ENCODE results near the gene PTP4A2.
"Not testable (repeated sequence)": the region's sequence is repeated elsewhere in the genome, so short reads cannot be mapped to it uniquely, and the experiment has no call there.

PTP4A2 gene

GRCh38 chr1:31944205-31945089, 6.3 kb upstream of the PTP4A2 start:
- no peaks in the 10 kb centered on the region for H3K36me3 ChIP-seq (ENCODE audit: control insufficient read depth, insufficient read depth, low read length)
- H3K4me1 ChIP-seq (ENCODE audit: control insufficient read depth, low read depth, low read length) = peaks cover 17% of the 10 kb centered on the region
- H2AK5ac ChIP-seq (ENCODE audit: low read length) = peak overlapping the region; percentile 12
- peak overlapping the region; percentile 86 for H2BK15ac ChIP-seq (replicated peaks; ENCODE audit: low read depth)
- no peaks in the 10 kb centered on the region for H3K79me2 ChIP-seq (ENCODE audit: control insufficient read depth, insufficient read depth, low read length)
- peak; percentile 99 for DNase-seq
- H3K4ac ChIP-seq (ENCODE audit: low read depth, low read length) = peak overlapping the region; percentile 88
- H4K8ac ChIP-seq (ENCODE audit: low read depth, low read length) = no peak overlapping the region
- H3K4me3 ChIP-seq (ENCODE audit: low read length) = peak overlapping the region; percentile 42
- H3K9ac ChIP-seq (ENCODE audit: low read length) = peak overlapping the region; percentile 87
- H3K23ac ChIP-seq (ENCODE audit: low read length) = peak overlapping the region; percentile 94
- peak overlapping the region; percentile 94 for H3K18ac ChIP-seq (ENCODE audit: low read length)
- WGBS (ENCODE audit: extremely low coverage, insufficient coverage, low lambda C conversion rate) = no CpG with 5 or more reads among the region's 56 CpGs
- H3K27me3 ChIP-seq (ENCODE audit: insufficient read depth, low read length, poor library complexity) = peaks cover 2% of the 10 kb centered on the region
- H4K5ac ChIP-seq (ENCODE audit: low read length) = peak overlapping the region; percentile 81
- peak overlapping the region; percentile 76 for H2BK120ac ChIP-seq (ENCODE audit: low read depth, low read length)
- peak overlapping the region; percentile 86 for H3K4me2 ChIP-seq (ENCODE audit: low read length)
- H3K79me1 ChIP-seq (ENCODE audit: low read length) = no peaks in the 10 kb centered on the region
- peak overlapping the region; percentile 95 for H3K56ac ChIP-seq (ENCODE audit: low read length)
- peak overlapping the region; percentile 100 for H3K27ac ChIP-seq (ENCODE audit: low read depth, low read length)
- peak overlapping the region; percentile 99 for H2BK5ac ChIP-seq (ENCODE audit: low read length)

GRCh38 chr1:31943546-31944184, 5.5 kb upstream of the PTP4A2 start:
- H2BK5ac ChIP-seq (ENCODE audit: low read length) = peak overlapping the region; percentile 92
- peak overlapping the region; percentile 99 for H2BK15ac ChIP-seq (replicated peaks; ENCODE audit: low read depth)
- H3K27ac ChIP-seq (ENCODE audit: low read depth, low read length) = peak overlapping the region; percentile 91
- no CpG with 5 or more reads among the region's 3 CpGs for WGBS (ENCODE audit: extremely low coverage, insufficient coverage, low lambda C conversion rate)
- H3K23ac ChIP-seq (ENCODE audit: low read length) = no peak overlapping the region
- H4K8ac ChIP-seq (ENCODE audit: low read depth, low read length) = no peak overlapping the region
- H3K36me3 ChIP-seq (ENCODE audit: control insufficient read depth, insufficient read depth, low read length) = no peaks in the 10 kb centered on the region
- H3K27me3 ChIP-seq (ENCODE audit: insufficient read depth, low read length, poor library complexity) = peaks cover 2% of the 10 kb centered on the region
- H3K9ac ChIP-seq (ENCODE audit: low read length) = peak overlapping the region; percentile 61
- peak overlapping the region; percentile 76 for H2BK120ac ChIP-seq (ENCODE audit: low read depth, low read length)
- peak overlapping the region; percentile 12 for H2AK5ac ChIP-seq (ENCODE audit: low read length)
- H3K4me1 ChIP-seq (ENCODE audit: control insufficient read depth, low read depth, low read length) = peaks cover 18% of the 10 kb centered on the region
- peak overlapping the region; percentile 20 for H3K4ac ChIP-seq (ENCODE audit: low read depth, low read length)
- H3K4me3 ChIP-seq (ENCODE audit: low read length) = no peak overlapping the region
- peak overlapping the region; percentile 58 for H3K4me2 ChIP-seq (ENCODE audit: low read length)
- H3K79me1 ChIP-seq (ENCODE audit: low read length) = no peaks in the 10 kb centered on the region
- no peak for DNase-seq
- peak overlapping the region; percentile 89 for H3K18ac ChIP-seq (ENCODE audit: low read length)
- H3K79me2 ChIP-seq (ENCODE audit: control insufficient read depth, insufficient read depth, low read length) = no peaks in the 10 kb centered on the region
- H3K56ac ChIP-seq (ENCODE audit: low read length) = peak overlapping the region; percentile 85
- no peak overlapping the region for H4K5ac ChIP-seq (ENCODE audit: low read length)

- DNase-seq; H4K5ac ChIP-seq (ENCODE audit: low read length); H3K23ac ChIP-seq (ENCODE audit: low read length); H2BK5ac ChIP-seq (ENCODE audit: low read length); H3K18ac ChIP-seq (ENCODE audit: low read length); H3K9ac ChIP-seq (ENCODE audit: low read length); H2BK15ac ChIP-seq (replicated peaks; ENCODE audit: low read depth); H3K4ac ChIP-seq (ENCODE audit: low read depth, low read length); H3K79me2 ChIP-seq (ENCODE audit: control insufficient read depth, insufficient read depth, low read length); H2BK120ac ChIP-seq (ENCODE audit: low read depth, low read length); H4K8ac ChIP-seq (ENCODE audit: low read depth, low read length); H3K4me2 ChIP-seq (ENCODE audit: low read length); H3K79me1 ChIP-seq (ENCODE audit: low read length); H3K4me3 ChIP-seq (ENCODE audit: low read length); H2AK5ac ChIP-seq (ENCODE audit: low read length); H3K27ac ChIP-seq (ENCODE audit: low read depth, low read length); H3K36me3 ChIP-seq (ENCODE audit: control insufficient read depth, insufficient read depth, low read length); H3K27me3 ChIP-seq (ENCODE audit: insufficient read depth, low read length, poor library complexity): not testable (repeated sequence)
- no CpG with 5 or more reads among the region's 8 CpGs for WGBS (ENCODE audit: extremely low coverage, insufficient coverage, low lambda C conversion rate)
- H3K4me1 ChIP-seq (ENCODE audit: control insufficient read depth, low read depth, low read length) = peaks cover 18% of the 10 kb centered on the region
- H3K56ac ChIP-seq (ENCODE audit: low read length) = peak overlapping the region; percentile 25
These were observed 3.9 kb upstream of the PTP4A2 start for GRCh38 chr1:31942061-31942460.

GRCh38 chr1:31939484-31940329, 1.5 kb upstream of the PTP4A2 start:
- peak; percentile 88 for DNase-seq
- H3K9ac ChIP-seq (ENCODE audit: low read length) = peak overlapping the region; percentile 6
- H3K4ac ChIP-seq (ENCODE audit: low read depth, low read length) = no peak overlapping the region
- no peak overlapping the region for H4K8ac ChIP-seq (ENCODE audit: low read depth, low read length)
- H2BK120ac ChIP-seq (ENCODE audit: low read depth, low read length) = no peak overlapping the region
- H2BK5ac ChIP-seq (ENCODE audit: low read length) = no peak overlapping the region
- WGBS (ENCODE audit: extremely low coverage, insufficient coverage, low lambda C conversion rate) = no CpG with 5 or more reads among the region's 16 CpGs
- H3K23ac ChIP-seq (ENCODE audit: low read length) = no peak overlapping the region
- H4K5ac ChIP-seq (ENCODE audit: low read length) = no peak overlapping the region
- H3K4me3 ChIP-seq (ENCODE audit: low read length) = no peak overlapping the region
- H3K36me3 ChIP-seq (ENCODE audit: control insufficient read depth, insufficient read depth, low read length) = no peaks in the 10 kb centered on the region
- H3K27me3 ChIP-seq (ENCODE audit: insufficient read depth, low read length, poor library complexity) = no peaks in the 10 kb centered on the region
- H3K79me2 ChIP-seq (ENCODE audit: control insufficient read depth, insufficient read depth, low read length) = peaks cover 31% of the 10 kb centered on the region
- no peaks in the 10 kb centered on the region for H3K79me1 ChIP-seq (ENCODE audit: low read length)
- H2AK5ac ChIP-seq (ENCODE audit: low read length) = peak overlapping the region; percentile 86
- H3K56ac ChIP-seq (ENCODE audit: low read length) = peak overlapping the region; percentile 70
- H3K4me2 ChIP-seq (ENCODE audit: low read length) = no peak overlapping the region
- H2BK15ac ChIP-seq (replicated peaks; ENCODE audit: low read depth) = no peak overlapping the region
- peaks cover 20% of the 10 kb centered on the region for H3K4me1 ChIP-seq (ENCODE audit: control insufficient read depth, low read depth, low read length)
- peak overlapping the region; percentile 12 for H3K18ac ChIP-seq (ENCODE audit: low read length)
- no peak overlapping the region for H3K27ac ChIP-seq (ENCODE audit: low read depth, low read length)

- DNase-seq = peak; percentile 63
- Histone ChIP-seq H2BK120ac (ENCODE audit: low read depth, low read length) (peak overlapping the region; percentile 69), H3K79me1 (ENCODE audit: low read length) (no peaks in the 10 kb centered on the region), H3K9ac (ENCODE audit: low read length) (peak overlapping the region; percentile 90), H3K4me3 (ENCODE audit: low read length) (peak overlapping the region; percentile 89), H3K4ac (ENCODE audit: low read depth, low read length) (peak overlapping the region; percentile 81), H2AK5ac (ENCODE audit: low read length) (peak overlapping the region; percentile 83), H3K27ac (ENCODE audit: low read depth, low read length) (peak overlapping the region; percentile 93), H3K56ac (ENCODE audit: low read length) (peak overlapping the region; percentile 100), H4K8ac (ENCODE audit: low read depth, low read length) (peak overlapping the region; percentile 90), H3K4me1 (ENCODE audit: control insufficient read depth, low read depth, low read length) (peaks cover 15% of the 10 kb centered on the region), H2BK5ac (ENCODE audit: low read length) (peak overlapping the region; percentile 86), H3K27me3 (ENCODE audit: insufficient read depth, low read length, poor library complexity) (no peaks in the 10 kb centered on the region), H3K4me2 (ENCODE audit: low read length) (peak overlapping the region; percentile 54), H3K18ac (ENCODE audit: low read length) (peak overlapping the region; percentile 94), H3K79me2 (ENCODE audit: control insufficient read depth, insufficient read depth, low read length) (peaks cover 51% of the 10 kb centered on the region), H4K5ac (ENCODE audit: low read length) (no peak overlapping the region), H3K36me3 (ENCODE audit: control insufficient read depth, insufficient read depth, low read length) (no peaks in the 10 kb centered on the region), H2BK15ac (replicated peaks; ENCODE audit: low read depth) (no peak overlapping the region), H3K23ac (ENCODE audit: low read length) (peak overlapping the region; percentile 95)
- 100% methylated on average over 2 of the region's 78 CpGs for WGBS (ENCODE audit: extremely low coverage, insufficient coverage, low lambda C conversion rate)
These were observed 626 bp downstream of the PTP4A2 start for GRCh38 chr1:31937300-31938183.

All from mesendoderm (in vitro differentiated cells).